Nephron (organoid): ENCODE results near the gene SEMA6D.
A peak's percentile ranks its signal among the peaks of the same experiment; 100 is the strongest.

Source experiments
- H3K27ac Mint-ChIP-seq, 3 experiments: 2 replicates each; pipeline ENCODE4 v1.8.0; 2020; ENCODE audit warnings: mixed read lengths in 3 of 3, mild to moderate bottlenecking in 2 of 3, moderate library complexity in 1 of 3
- H3K27me3 Mint-ChIP-seq: 2 replicates; pipeline ENCODE4 v1.8.0; 2021; ENCODE audit warnings: low read depth, mild to moderate bottlenecking, moderate library complexity, mixed read lengths
- H3K36me3 Mint-ChIP-seq: 2 replicates; pipeline ENCODE4 v1.8.0; 2020; ENCODE audit warnings: low read depth, mixed read lengths
- H3K4me1 Mint-ChIP-seq: 2 replicates; pipeline ENCODE4 v1.8.0; 2020; ENCODE audit warnings: mixed read lengths
- H3K4me3 Mint-ChIP-seq, 3 experiments: 2 replicates each; pipeline ENCODE4 v1.8.0; 2020; ENCODE audit warnings: mild to moderate bottlenecking in 3 of 3, mixed read lengths in 3 of 3, moderate library complexity in 2 of 3
- H3K9me3 Mint-ChIP-seq: 2 replicates; pipeline ENCODE4 v1.8.0; 2020; ENCODE audit warnings: mixed read lengths
- TF ChIP-seq, protein P1 (sequence below), 3 experiments: fragments of 200-600 bp; sonication (generic); IDR thresholded peaks; one replicate each; pipeline ENCODE4 v1.5.0; 2021; ENCODE audit warnings: antibody characterized with exemption in 3 of 3; ENCODE audit not compliant: unreplicated experiment in 3 of 3

The SEMA6D gene

DNA sequence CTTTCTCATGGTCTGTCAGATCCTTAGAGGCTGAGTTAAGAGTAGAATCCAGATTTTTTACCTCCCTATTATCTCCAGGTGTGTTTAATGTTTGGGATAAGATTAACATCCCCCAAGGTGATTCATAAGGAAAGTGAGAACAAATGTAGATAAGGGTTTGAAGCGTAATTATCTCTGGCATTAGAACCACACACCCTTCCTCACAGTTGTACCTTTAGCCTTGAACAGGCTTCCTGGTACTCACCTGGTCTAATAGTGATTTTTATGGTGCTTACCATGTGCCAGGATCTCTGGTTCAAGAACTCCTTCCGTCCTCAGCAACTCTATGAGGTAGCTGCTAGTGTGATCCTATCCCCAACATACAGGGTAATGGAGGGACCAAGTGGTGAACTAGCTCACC is 27.7 kb downstream of the SEMA6D start:
- Mint-ChIP-seq H3K4me3 (no peak overlapping the region), H3K36me3 (peaks cover 21% of the 10 kb centered on the region), H3K27me3 (no peaks in the 10 kb centered on the region), H3K27ac (no peak overlapping the region), H3K4me1 (peaks cover 9% of the 10 kb centered on the region), H3K9me3 (no peaks in the 10 kb centered on the region)
- TF ChIP-seq, protein P1, sequence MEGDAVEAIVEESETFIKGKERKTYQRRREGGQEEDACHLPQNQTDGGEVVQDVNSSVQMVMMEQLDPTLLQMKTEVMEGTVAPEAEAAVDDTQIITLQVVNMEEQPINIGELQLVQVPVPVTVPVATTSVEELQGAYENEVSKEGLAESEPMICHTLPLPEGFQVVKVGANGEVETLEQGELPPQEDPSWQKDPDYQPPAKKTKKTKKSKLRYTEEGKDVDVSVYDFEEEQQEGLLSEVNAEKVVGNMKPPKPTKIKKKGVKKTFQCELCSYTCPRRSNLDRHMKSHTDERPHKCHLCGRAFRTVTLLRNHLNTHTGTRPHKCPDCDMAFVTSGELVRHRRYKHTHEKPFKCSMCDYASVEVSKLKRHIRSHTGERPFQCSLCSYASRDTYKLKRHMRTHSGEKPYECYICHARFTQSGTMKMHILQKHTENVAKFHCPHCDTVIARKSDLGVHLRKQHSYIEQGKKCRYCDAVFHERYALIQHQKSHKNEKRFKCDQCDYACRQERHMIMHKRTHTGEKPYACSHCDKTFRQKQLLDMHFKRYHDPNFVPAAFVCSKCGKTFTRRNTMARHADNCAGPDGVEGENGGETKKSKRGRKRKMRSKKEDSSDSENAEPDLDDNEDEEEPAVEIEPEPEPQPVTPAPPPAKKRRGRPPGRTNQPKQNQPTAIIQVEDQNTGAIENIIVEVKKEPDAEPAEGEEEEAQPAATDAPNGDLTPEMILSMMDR (IDR thresholded peaks at IDR 0.05; ENCODE audit: unreplicated experiment in 3 of 3) = no peak

DNA sequence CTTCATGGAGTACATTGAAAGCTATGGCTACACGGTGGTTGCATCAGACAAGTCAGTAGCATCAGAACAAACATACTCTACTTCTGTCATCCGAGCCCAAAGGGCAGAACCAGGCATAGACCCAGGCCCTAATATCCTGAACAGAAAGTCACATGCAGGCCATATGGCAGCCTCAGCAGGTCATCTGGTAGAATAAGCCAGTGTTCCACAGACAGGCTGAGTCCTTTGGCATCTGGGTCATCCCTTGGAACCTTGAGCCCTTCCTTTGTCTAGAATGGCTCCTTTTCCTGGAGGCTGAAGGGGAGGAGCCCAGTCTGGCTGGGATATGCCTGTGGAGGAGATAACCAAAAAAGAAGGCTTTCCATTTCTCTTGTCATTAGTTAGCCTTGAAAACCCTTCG is 29.2 kb downstream of the SEMA6D start:
- Mint-ChIP-seq H3K36me3 (peaks cover 28% of the 10 kb centered on the region), H3K4me1 (peaks cover 4% of the 10 kb centered on the region), H3K27me3 (no peaks in the 10 kb centered on the region), H3K4me3 (no peak overlapping the region), H3K9me3 (peaks cover 2% of the 10 kb centered on the region), H3K27ac (no peak overlapping the region)
- TF ChIP-seq, protein P1 (IDR thresholded peaks at IDR 0.05; ENCODE audit: unreplicated experiment in 3 of 3) = no peak

DNA sequence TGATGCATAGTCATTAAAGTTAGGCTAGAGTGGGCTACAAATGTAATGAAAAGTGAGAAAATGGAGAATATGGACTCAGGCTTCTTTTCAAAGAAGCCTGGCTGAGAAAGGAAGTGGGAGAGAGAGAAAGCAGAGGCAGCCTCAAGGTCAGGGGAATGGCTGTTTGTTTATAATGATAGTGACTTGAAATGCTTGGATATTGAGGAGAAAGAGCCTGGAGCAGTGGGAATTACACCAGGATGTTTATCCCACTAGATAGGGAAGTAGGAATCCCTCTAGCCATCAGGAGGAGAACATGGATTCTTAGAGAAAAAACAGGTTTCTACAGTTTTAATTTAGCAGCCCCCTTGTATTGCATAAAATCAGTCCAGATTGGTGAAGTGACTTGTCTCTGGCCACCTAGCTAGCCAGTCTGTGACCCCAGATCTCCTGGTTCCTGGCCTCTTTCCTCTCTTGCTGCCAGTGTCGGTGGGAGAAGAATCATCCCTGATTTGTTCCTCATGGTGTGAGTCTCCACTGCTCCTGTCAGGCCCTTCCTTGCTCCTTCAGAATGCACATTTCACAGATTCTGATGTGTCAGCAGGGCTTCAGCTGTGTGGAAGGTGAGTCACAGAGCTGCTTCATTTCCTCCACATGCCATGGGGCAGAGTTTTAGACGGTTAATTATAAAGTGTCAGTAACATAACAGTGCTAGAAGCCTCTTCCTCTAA is 32.9 kb downstream of the SEMA6D start:
- Mint-ChIP-seq H3K27me3 (no peaks in the 10 kb centered on the region), H3K27ac (peak overlapping the region in 1 of 3 experiments; percentile 40), H3K9me3 (peaks cover 29% of the 10 kb centered on the region), H3K4me1 (no peaks in the 10 kb centered on the region), H3K4me3 (no peak overlapping the region), H3K36me3 (peaks cover 45% of the 10 kb centered on the region)
- TF ChIP-seq, protein P1 (IDR thresholded peaks at IDR 0.05; ENCODE audit: unreplicated experiment in 3 of 3) = no peak

DNA sequence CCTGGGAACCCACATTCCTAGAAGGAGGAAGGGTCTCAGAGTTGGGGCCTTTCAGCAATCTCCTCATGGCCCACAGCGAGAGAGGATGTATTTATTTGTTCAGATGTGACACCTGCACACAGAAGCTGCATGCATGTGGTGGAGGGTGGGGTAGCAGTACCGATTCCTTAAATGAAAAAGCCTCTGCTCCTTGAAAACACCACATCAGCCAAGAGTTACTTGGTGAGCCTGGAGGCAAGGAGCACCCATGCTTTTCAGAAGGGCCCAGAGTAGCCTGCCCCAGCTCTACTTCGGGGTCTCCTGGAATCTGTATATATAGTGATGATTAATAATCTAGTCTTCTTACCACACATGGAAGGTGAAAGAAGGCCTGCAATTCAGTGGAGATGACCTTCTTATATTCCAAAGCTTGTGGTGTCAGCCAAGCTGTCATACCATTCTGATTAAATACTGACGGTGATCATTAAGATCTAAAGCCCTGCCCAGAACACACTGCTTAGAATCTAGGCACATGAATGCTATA is 33.5 kb downstream of the SEMA6D start:
- peaks cover 48% of the 10 kb centered on the region for H3K36me3 Mint-ChIP-seq
- no peaks in the 10 kb centered on the region for H3K4me1 Mint-ChIP-seq
- H3K27ac Mint-ChIP-seq = no peak overlapping the region
- no peaks in the 10 kb centered on the region for H3K27me3 Mint-ChIP-seq
- TF ChIP-seq, protein P1 (IDR thresholded peaks at IDR 0.05; ENCODE audit: unreplicated experiment in 3 of 3) = no peak
- H3K9me3 Mint-ChIP-seq = peaks cover 33% of the 10 kb centered on the region
- no peak overlapping the region for H3K4me3 Mint-ChIP-seq

DNA sequence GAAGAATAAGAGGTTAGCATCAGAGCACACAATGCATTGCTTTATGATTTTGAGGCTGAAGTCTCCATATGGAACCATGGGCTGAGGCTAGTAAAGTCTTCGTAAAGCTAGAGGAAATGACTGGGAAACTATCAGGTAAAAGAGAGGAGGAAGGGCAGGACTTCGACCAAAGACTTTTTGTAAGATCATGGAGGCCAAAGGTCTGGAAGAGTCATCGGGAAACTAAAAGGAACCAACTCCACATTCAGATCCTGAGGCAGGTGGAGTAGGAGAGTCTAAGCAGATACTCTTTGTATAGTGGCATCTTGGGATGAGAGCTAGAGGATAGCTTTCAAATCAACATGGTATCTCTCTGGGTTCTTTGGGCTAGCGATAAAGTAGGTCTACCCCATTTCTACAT is 36.3 kb downstream of the SEMA6D start:
- Mint-ChIP-seq H3K9me3 (peaks cover 39% of the 10 kb centered on the region), H3K4me3 (no peak overlapping the region), H3K4me1 (peaks cover 6% of the 10 kb centered on the region), H3K27ac (no peak overlapping the region), H3K36me3 (peaks cover 65% of the 10 kb centered on the region), H3K27me3 (no peaks in the 10 kb centered on the region)
- TF ChIP-seq, protein P1 (IDR thresholded peaks at IDR 0.05; ENCODE audit: unreplicated experiment in 3 of 3) = no peak

DNA sequence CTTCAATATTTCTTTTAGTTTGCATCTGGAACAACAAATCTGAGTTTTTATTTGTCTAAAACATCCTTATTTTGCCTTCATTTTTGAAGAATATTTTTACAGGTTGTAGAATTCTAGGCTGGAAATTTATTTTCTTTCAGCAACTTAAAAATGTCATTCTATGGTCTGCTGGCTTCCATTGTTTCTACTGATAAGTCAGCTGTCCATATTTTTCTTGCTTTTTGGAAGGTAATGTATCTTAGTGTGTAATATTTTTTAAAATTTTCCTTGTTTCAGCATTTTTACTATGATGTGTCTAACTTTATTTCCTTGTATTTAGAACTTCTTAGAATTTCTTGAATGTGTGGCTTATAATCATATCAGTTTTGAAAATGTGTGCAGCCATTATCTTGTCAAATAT is 37.0 kb downstream of the SEMA6D start:
- Mint-ChIP-seq H3K36me3 (peaks cover 69% of the 10 kb centered on the region), H3K27me3 (no peaks in the 10 kb centered on the region), H3K27ac (no peak overlapping the region), H3K4me3 (no peak overlapping the region), H3K4me1 (peaks cover 10% of the 10 kb centered on the region), H3K9me3 (peaks cover 39% of the 10 kb centered on the region)
- TF ChIP-seq, protein P1 (IDR thresholded peaks at IDR 0.05; ENCODE audit: unreplicated experiment in 3 of 3) = no peak
